Measurements from ENCODE around the gene FAM174B.

DNA sequence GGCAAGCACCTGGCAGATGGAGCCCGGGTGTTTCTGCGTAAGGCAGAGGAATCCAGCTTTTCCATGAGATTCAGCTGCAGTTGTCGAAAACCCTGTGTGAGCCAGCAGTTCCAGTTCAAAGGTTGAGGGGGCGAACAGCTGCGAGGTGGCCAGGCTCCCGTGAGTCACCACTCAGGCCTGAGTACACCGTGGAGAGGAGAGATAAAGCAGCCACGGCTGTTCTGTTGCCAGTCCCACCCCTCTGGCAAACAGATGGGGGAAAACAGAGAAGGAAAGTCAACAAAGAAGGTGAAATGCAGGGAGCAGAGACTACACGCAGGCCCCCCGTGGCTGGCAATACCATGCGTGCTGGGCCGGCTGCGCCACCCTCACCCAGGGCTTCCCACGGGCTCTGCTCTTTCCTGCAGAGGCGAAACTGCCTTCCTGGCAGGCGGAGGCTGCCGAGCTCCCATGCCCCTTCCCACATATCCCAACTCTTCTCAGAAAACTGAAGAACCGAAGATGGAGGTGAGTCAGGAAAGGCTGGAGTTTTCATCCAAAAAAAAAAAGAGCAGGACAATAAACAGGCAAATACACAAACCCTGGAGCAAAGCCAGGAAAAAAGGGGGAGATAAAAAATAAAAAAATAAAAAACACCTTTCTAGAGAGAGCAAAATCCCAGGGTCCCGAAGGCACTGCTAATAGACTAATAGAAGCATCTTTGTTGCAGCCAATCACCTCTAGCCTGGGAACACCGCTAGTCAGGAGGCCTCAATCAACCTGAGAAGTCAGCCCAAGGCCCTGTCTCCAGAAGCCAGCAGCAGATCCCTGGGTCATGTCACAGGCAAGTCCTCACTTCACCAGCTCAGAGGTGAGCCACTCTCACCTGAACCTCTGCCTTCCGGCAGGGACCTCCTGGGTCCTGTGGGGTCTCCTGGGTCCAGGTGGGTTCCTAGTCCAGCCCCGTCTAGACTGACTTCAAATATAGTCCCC lies 37.7 kb downstream of the FAM174B start:
- TF ChIP-seq, protein P1, sequence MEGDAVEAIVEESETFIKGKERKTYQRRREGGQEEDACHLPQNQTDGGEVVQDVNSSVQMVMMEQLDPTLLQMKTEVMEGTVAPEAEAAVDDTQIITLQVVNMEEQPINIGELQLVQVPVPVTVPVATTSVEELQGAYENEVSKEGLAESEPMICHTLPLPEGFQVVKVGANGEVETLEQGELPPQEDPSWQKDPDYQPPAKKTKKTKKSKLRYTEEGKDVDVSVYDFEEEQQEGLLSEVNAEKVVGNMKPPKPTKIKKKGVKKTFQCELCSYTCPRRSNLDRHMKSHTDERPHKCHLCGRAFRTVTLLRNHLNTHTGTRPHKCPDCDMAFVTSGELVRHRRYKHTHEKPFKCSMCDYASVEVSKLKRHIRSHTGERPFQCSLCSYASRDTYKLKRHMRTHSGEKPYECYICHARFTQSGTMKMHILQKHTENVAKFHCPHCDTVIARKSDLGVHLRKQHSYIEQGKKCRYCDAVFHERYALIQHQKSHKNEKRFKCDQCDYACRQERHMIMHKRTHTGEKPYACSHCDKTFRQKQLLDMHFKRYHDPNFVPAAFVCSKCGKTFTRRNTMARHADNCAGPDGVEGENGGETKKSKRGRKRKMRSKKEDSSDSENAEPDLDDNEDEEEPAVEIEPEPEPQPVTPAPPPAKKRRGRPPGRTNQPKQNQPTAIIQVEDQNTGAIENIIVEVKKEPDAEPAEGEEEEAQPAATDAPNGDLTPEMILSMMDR (IDR thresholded peaks at IDR 0.05 in 2 of 3, conservative IDR thresholded peaks at IDR 0.05 in 1 of 3; ENCODE audit: control insufficient read depth in 2 of 3, extremely low read depth in 1 of 3, insufficient read depth in 1 of 3, low read depth in 3 of 3, low read length in 3 of 3) = no peak
- TF ChIP-seq RFX5 (IDR thresholded peaks at IDR 0.05; ENCODE audit: low read depth, low read length) (no peak), ZZZ3 (IDR thresholded peaks at IDR 0.05; ENCODE audit: control insufficient read depth, insufficient read length, low read depth) (no peak), EZH2 (IDR thresholded peaks at IDR 0.05; ENCODE audit: borderline replicate concordance, control insufficient read depth, low read depth, low read length) (no peak), GABPA (IDR thresholded peaks at IDR 0.05; ENCODE audit: low read depth) (no peak), TAF1 (IDR thresholded peaks at IDR 0.05; ENCODE audit: borderline replicate concordance, low read depth, low read length) (no peak), ZNF274 (IDR thresholded peaks at IDR 0.05; ENCODE audit: insufficient read depth, insufficient read length) (no peak), SP1 (IDR thresholded peaks at IDR 0.05; ENCODE audit: low read depth, low read length) (no peak), HCFC1 (IDR thresholded peaks at IDR 0.05; ENCODE audit: low read length) (no peak)
- TF ChIP-seq, protein P2, sequence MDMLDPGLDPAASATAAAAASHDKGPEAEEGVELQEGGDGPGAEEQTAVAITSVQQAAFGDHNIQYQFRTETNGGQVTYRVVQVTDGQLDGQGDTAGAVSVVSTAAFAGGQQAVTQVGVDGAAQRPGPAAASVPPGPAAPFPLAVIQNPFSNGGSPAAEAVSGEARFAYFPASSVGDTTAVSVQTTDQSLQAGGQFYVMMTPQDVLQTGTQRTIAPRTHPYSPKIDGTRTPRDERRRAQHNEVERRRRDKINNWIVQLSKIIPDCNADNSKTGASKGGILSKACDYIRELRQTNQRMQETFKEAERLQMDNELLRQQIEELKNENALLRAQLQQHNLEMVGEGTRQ (IDR thresholded peaks at IDR 0.05; ENCODE audit: borderline replicate concordance, low read depth, low read length) = no peak
